K562 (cell line): ENCODE measurements around the gene RNFT2. TPM values are rescaled to one million over a fixed set of nuclear protein-coding genes. Genes with fewer than 3 reads are reported as not detected.
"Not testable (repeated sequence)": the region's sequence is repeated elsewhere in the genome, so short reads cannot be mapped to it uniquely, and the experiment has no call there.

Experiments
- ATAC-seq: fragments of 200-7000 bp; cut with Tn5 transposase; 3 replicates; pipeline ENCODE4 v1.9.1; 2020; ENCODE audit warnings: moderate library complexity
- BruUV-seq: library from RNA; stranded (reverse); fragments of 400-500 nt; replicated peaks from 2 replicates; lab custom pipeline; 2021; lab: Mats Ljungman, UMichigan
- CTCF ChIA-PET: fragments of 300-600 bp; formaldehyde crosslinking; extraction: SDS; loops from one replicate; lab custom pipeline; 2021; ENCODE audit warnings: low intra/inter-chr PET ratio; lab: Yijun Ruan, JAX
- POLR2A ChIA-PET: fragments of 300-600, 350-650 bp; sonication (Branson Sonifier 250); formaldehyde crosslinking; extraction: SDS; loops from one replicate; lab custom pipeline; 2021; ENCODE audit warnings: antibody characterized with exemption, inconsistent platforms; lab: Yijun Ruan, JAX
- DNase-seq, 4 experiments: peaks; one replicate each; pipeline versions ENCODE4 v3.0.0 to v3.0.0-alpha.2; 2011 to 2018; ENCODE audit warnings: low spot score in 3 of 4, mixed read lengths in 3 of 4; ENCODE audit errors: extremely low read depth in 1 of 4
- FAIRE-seq: peaks from 2 replicates; lab custom pipeline; 2011; peaks lifted over from hg19 to GRCh38; lab: Jason Lieb, UNC
- H2AFZ ChIP-seq: 2 replicates; pipeline ENCODE4 v1.6.0; 2011; ENCODE audit warnings: low read depth, low read length, control low read depth, inconsistent platforms
- H3K27ac ChIP-seq: fragments of 200-600 bp; 3 replicates; pipeline ENCODE4 v1.8.0; 2011; ENCODE audit warnings: low read depth, mild to moderate bottlenecking, control low read depth, inconsistent platforms, low read length, moderate library complexity, mixed read lengths; ENCODE audit errors: extremely low read depth
- H3K27me3 ChIP-seq, 2 experiments: fragments of 300-600 bp in 1 of 2; 2 replicates in 1 of 2; 3 replicates in 1 of 2; pipeline versions ENCODE4 v1.6.0 to v1.8.0; 2011; ENCODE audit warnings: inconsistent platforms in 2 of 2, low read length in 2 of 2, mild to moderate bottlenecking in 1 of 2, mixed read lengths in 1 of 2, moderate library complexity in 1 of 2; ENCODE audit not compliant: control insufficient read depth in 2 of 2, insufficient read depth in 2 of 2
- H3K36me3 ChIP-seq: fragments of 300-600 bp; 3 replicates; pipeline ENCODE4 v1.8.0; 2011; ENCODE audit warnings: mild to moderate bottlenecking, low read length, inconsistent platforms; ENCODE audit not compliant: control insufficient read depth, insufficient read depth
- H3K4me1 ChIP-seq, 2 experiments: fragments of 200-600 bp in 1 of 2; replicated peaks in 1 of 2; 2 replicates in 1 of 2; 3 replicates in 1 of 2; pipeline versions ENCODE4 v1.5.1 to v1.8.0; 2011; ENCODE audit warnings: inconsistent platforms in 2 of 2, low read length in 2 of 2, mild to moderate bottlenecking in 1 of 2, mixed read lengths in 1 of 2, moderate library complexity in 1 of 2; ENCODE audit not compliant: control insufficient read depth in 2 of 2, insufficient read depth in 2 of 2
- H3K4me2 ChIP-seq: 2 replicates; pipeline ENCODE4 v1.6.1; 2011; ENCODE audit warnings: low read length, control low read depth, inconsistent platforms, mixed read lengths; ENCODE audit not compliant: insufficient read depth
- H3K4me3 ChIP-seq: fragments of 200-600 bp; sonication (generic), shearing (Covaris generic); 2 replicates; pipeline ENCODE4 v1.5.1; 2016; ENCODE audit warnings: control low read depth, inconsistent platforms
- H3K79me2 ChIP-seq: fragments of 200-600 bp; 3 replicates; pipeline ENCODE4 v1.8.0; 2011; ENCODE audit warnings: low read length, inconsistent platforms; ENCODE audit not compliant: control insufficient read depth, insufficient read depth
- H3K9ac ChIP-seq, 2 experiments: 2 replicates each; pipeline versions ENCODE4 v1.6.0 to v1.6.1; 2011; ENCODE audit warnings: low read depth in 2 of 2, low read length in 2 of 2, control low read depth in 1 of 2, inconsistent platforms in 1 of 2, mild to moderate bottlenecking in 1 of 2, mixed read lengths in 1 of 2; ENCODE audit not compliant: insufficient read depth in 1 of 2
- H3K9me1 ChIP-seq: one replicate; pipeline ENCODE4 v1.6.0; 2011; ENCODE audit warnings: inconsistent platforms, mild to moderate bottlenecking, low read length, moderate library complexity; ENCODE audit not compliant: control insufficient read depth, insufficient read depth
- H3K9me3 ChIP-seq: replicated peaks from 2 replicates; pipeline ENCODE4 v1.5.1; 2011; ENCODE audit warnings: low read depth, low read length, inconsistent platforms; ENCODE audit not compliant: control insufficient read depth, insufficient read depth
- H4K20me1 ChIP-seq: replicated peaks from 2 replicates; pipeline ENCODE4 v1.6.1; 2011; ENCODE audit warnings: low read length, inconsistent platforms, mixed read lengths; ENCODE audit not compliant: control insufficient read depth, insufficient read depth
- ILK ChIP-seq: fragments of 450-650 bp; IDR thresholded peaks from 2 replicates; pipeline ENCODE4 v1.6.1; 2016; ENCODE audit warnings: missing genetic modification characterization, low read depth, mild to moderate bottlenecking, missing compliant biosample characterization, moderate library complexity, borderline replicate concordance
- KLF1 ChIP-seq: fragments of 450-650 bp; IDR thresholded peaks from 2 replicates; pipeline ENCODE4 v1.6.1; 2016; ENCODE audit warnings: missing genetic modification characterization, missing compliant biosample characterization
- THRAP3 ChIP-seq: fragments of 450-650 bp; IDR thresholded peaks from 2 replicates; pipeline ENCODE4 v1.6.1; 2016; ENCODE audit warnings: mild to moderate bottlenecking, inconsistent platforms, borderline replicate concordance
- ZEB2 ChIP-seq: fragments of 450-650 bp; IDR thresholded peaks from 2 replicates; pipeline ENCODE4 v1.6.1; 2016
- ZNF121 ChIP-seq: sonication (generic); formaldehyde crosslinking; conservative IDR thresholded peaks from 2 replicates; pipeline ENCODE4 v1.8.0; 2022; ENCODE audit warnings: missing genetic modification reagents
- WGBS: fragments of 100-300 bp; shearing (Covaris generic); methylation state at CpG from one replicate; pipeline ENCODE4 v1.1.6; 2016; ENCODE audit warnings: low coverage, mixed read lengths; ENCODE audit not compliant: insufficient coverage; ENCODE audit errors: missing lambda C conversion rate; 5-methylcytosine and 5-hydroxymethylcytosine counted together
- in situ Hi-C: fragments of 300-500 bp; cut with MboI; formaldehyde crosslinking; loops from 4 replicates; pipeline ENCODE4 v1.15.0; 2018; ENCODE audit warnings: inconsistent platforms, mixed read lengths
- intact Hi-C: fragments of 100-400 bp; cut with micrococcal nuclease; formaldehyde crosslinking; loops from 2 replicates; pipeline ENCODE4 v1.14.2; 2022
- polyA plus RNA-seq, 8 experiments: library from polyadenylated mRNA; depleted of rRNA in 4 of 8; stranded (reverse) in 5 of 8; unstranded in 3 of 8; fragments of >200 nt; fragmentation: Nextera tagmentation in 2 of 8; fragmentation: Illumina TruSeq in 1 of 8; extraction: Ambion mirVana in 2 of 8; extraction: Trizol in 1 of 8; gene quantifications; 2 replicates each; pipeline versions ENCODE4 v1.2.1 to v1.2.3, GENCODE V29; 2011 to 2014; ENCODE audit warnings: inconsistent platforms in 1 of 8, missing spikeins in 1 of 8
- total RNA-seq, 7 experiments: library from RNA; depleted of rRNA in 6 of 7; stranded (reverse); fragments of >200 nt in 6 of 7; fragmentation: Illumina TruSeq in 2 of 7; extraction: Trizol in 2 of 7; gene quantifications; 2 replicates each; pipeline versions ENCODE4 v1.2.1 to v1.2.3, GENCODE V29; 2011 to 2021; ENCODE audit warnings: low replicate concordance in 1 of 7
- TF ChIP-seq, protein P1 (sequence below): fragments of 450-650 bp; IDR thresholded peaks from 2 replicates; pipeline ENCODE4 v1.6.1; 2017; ENCODE audit warnings: antibody characterized with exemption, mild to moderate bottlenecking
- TF ChIP-seq, protein P2 (sequence below), 2 experiments: fragments of 450-650 bp in 1 of 2; IDR thresholded peaks; 2 replicates each; pipeline ENCODE4 v1.6.1; 2011 to 2017; ENCODE audit warnings: low read depth in 2 of 2, antibody characterized with exemption in 1 of 2, borderline replicate concordance in 1 of 2, low read length in 1 of 2, mild to moderate bottlenecking in 1 of 2, mixed read lengths in 1 of 2; ENCODE audit not compliant: control insufficient read depth in 1 of 2

The RNFT2 gene
- total and polyA plus RNA-seq, 9 of the 15 experiments (the other 6 are each of a cell fraction or from before 2014, with no cell fraction given), result 3.6 to 26.3 (median 9.5) TPM

DNA sequence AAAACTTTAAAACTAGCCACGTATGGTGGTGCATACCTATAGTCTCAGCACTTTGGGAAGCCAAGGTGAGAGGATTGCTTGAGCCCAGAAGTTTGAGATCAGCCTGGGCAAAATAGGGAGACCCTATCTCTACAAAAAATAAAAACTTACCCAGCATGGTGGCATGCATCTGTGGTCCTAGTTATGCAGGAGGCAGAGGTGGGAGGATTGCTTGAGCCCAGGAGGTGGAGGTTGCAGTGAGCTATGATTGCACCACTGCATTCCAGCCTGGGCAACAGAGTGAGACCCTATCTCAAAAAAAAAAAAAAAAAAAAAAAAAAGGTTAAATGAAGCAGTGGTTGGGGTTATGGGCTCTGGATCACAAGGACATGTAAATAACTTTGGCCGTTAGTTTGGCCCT, 4.7 kb downstream of the RNFT2 start:
- H2AFZ ChIP-seq, H4K20me1 ChIP-seq, H3K36me3 ChIP-seq, intact Hi-C loops, H3K79me2 ChIP-seq, ATAC-seq, BruUV-seq, H3K4me1 ChIP-seq, H3K9me1 ChIP-seq, H3K9me3 ChIP-seq, in situ Hi-C loops, H3K4me3 ChIP-seq, CTCF ChIA-PET, FAIRE-seq, DNase-seq, H3K9ac ChIP-seq, H3K27ac ChIP-seq, H3K4me2 ChIP-seq: not testable (repeated sequence)
- POLR2A ChIA-PET, result interaction anchor here (0.6 kb wide), 1 partner anchor 267 kb away, joined by 4 read pairs; no protein-coding TSS in a partner anchor
- WGBS, result 10% methylated on average over 2 of the region's 2 CpGs
- peak; percentile 58; the same call in 1 of the 2 replicates for TF ChIP-seq ZNF121 (CRISPR knock-in tag)
- peaks cover 44 to 58% of the 10 kb centered on the region in 2 experiments for H3K27me3 ChIP-seq

DNA sequence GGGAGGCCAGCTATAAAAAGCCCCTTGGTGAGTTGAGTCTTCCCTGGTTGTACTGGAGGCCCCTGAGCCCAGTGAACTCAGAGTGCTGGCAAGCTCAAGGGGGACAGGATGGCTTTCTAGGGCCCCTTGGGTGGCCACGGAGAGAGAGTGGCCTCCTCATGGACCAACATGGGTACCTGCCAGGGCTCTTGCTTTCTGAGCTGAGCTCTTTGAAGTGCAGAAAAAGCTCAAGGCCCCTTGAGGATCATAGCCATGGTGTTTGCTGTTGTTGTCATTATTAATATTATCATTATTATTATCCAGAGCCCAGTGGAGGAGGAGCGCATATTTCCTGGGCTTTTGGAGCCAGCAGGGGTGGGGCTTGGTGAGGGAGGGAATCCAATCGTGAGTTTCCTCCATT, 6.7 kb downstream of the RNFT2 start:
- peaks cover 0 to 2% of the 10 kb centered on the region in 2 experiments; a peak in 2 of 5 replicates for H3K4me1 ChIP-seq
- 0% methylated on average over 3 of the region's 3 CpGs for WGBS
- H4K20me1 ChIP-seq, result no peaks in the 10 kb centered on the region
- no peak overlapping the region for H2AFZ ChIP-seq
- peaks cover 39 to 53% of the 10 kb centered on the region in 2 experiments for H3K27me3 ChIP-seq
- no peak overlapping the region for H3K4me2 ChIP-seq
- H3K4me3 ChIP-seq, result no peak overlapping the region
- no peaks in the 10 kb centered on the region for H3K9me1 ChIP-seq
- ChIA-PET CTCF (no interaction called here), POLR2A (interaction anchor here (0.6 to 1.1 kb wide), 2 partner anchors 70 to 113 kb away, joined by 3 to 4 read pairs; no protein-coding TSS in a partner anchor)
- no TSS peak for BruUV-seq
- no peak overlapping the region for H3K9ac ChIP-seq
- intact Hi-C loops (no loop called here), in situ Hi-C loops (no loop called here)
- DNase-seq (no peak), FAIRE-seq (no peak), ATAC-seq (no peak)
- H3K27ac ChIP-seq, result no peak overlapping the region
- H3K79me2 ChIP-seq, result no peaks in the 10 kb centered on the region
- H3K36me3 ChIP-seq, result no peaks in the 10 kb centered on the region
- no peaks in the 10 kb centered on the region for H3K9me3 ChIP-seq
- no peak for TF ChIP-seq THRAP3
- TF ChIP-seq ZEB2, result no peak
- TF ChIP-seq, protein P1, sequence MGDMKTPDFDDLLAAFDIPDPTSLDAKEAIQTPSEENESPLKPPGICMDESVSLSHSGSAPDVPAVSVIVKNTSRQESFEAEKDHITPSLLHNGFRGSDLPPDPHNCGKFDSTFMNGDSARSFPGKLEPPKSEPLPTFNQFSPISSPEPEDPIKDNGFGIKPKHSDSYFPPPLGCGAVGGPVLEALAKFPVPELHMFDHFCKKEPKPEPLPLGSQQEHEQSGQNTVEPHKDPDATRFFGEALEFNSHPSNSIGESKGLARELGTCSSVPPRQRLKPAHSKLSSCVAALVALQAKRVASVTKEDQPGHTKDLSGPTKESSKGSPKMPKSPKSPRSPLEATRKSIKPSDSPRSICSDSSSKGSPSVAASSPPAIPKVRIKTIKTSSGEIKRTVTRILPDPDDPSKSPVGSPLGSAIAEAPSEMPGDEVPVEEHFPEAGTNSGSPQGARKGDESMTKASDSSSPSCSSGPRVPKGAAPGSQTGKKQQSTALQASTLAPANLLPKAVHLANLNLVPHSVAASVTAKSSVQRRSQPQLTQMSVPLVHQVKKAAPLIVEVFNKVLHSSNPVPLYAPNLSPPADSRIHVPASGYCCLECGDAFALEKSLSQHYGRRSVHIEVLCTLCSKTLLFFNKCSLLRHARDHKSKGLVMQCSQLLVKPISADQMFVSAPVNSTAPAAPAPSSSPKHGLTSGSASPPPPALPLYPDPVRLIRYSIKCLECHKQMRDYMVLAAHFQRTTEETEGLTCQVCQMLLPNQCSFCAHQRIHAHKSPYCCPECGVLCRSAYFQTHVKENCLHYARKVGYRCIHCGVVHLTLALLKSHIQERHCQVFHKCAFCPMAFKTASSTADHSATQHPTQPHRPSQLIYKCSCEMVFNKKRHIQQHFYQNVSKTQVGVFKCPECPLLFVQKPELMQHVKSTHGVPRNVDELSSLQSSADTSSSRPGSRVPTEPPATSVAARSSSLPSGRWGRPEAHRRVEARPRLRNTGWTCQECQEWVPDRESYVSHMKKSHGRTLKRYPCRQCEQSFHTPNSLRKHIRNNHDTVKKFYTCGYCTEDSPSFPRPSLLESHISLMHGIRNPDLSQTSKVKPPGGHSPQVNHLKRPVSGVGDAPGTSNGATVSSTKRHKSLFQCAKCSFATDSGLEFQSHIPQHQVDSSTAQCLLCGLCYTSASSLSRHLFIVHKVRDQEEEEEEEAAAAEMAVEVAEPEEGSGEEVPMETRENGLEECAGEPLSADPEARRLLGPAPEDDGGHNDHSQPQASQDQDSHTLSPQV, result no peak
- no peak for TF ChIP-seq KLF1 (tag)
- TF ChIP-seq ILK (tag), result no peak
- TF ChIP-seq, protein P2, sequence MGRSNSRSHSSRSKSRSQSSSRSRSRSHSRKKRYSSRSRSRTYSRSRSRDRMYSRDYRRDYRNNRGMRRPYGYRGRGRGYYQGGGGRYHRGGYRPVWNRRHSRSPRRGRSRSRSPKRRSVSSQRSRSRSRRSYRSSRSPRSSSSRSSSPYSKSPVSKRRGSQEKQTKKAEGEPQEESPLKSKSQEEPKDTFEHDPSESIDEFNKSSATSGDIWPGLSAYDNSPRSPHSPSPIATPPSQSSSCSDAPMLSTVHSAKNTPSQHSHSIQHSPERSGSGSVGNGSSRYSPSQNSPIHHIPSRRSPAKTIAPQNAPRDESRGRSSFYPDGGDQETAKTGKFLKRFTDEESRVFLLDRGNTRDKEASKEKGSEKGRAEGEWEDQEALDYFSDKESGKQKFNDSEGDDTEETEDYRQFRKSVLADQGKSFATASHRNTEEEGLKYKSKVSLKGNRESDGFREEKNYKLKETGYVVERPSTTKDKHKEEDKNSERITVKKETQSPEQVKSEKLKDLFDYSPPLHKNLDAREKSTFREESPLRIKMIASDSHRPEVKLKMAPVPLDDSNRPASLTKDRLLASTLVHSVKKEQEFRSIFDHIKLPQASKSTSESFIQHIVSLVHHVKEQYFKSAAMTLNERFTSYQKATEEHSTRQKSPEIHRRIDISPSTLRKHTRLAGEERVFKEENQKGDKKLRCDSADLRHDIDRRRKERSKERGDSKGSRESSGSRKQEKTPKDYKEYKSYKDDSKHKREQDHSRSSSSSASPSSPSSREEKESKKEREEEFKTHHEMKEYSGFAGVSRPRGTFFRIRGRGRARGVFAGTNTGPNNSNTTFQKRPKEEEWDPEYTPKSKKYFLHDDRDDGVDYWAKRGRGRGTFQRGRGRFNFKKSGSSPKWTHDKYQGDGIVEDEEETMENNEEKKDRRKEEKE (IDR thresholded peaks at IDR 0.05; ENCODE audit: borderline replicate concordance in 1 of 2, control insufficient read depth in 1 of 2, low read depth in 2 of 2, low read length in 1 of 2), result no peak
